NB4 (cell line): ENCODE results near the gene IFT57.

Experiments
- CTCF ChIP-seq: IDR thresholded peaks from one replicate; pipeline ENCODE4 v1.5.1; 2012; ENCODE audit warnings: low read depth, low read length
- POLR2A ChIP-seq: IDR thresholded peaks from 2 replicates; pipeline ENCODE4 v1.6.1; 2011; ENCODE audit warnings: mild to moderate bottlenecking; ENCODE audit not compliant: insufficient read length; ENCODE audit errors: extremely low read depth

- TF ChIP-seq POLR2A (no peak), CTCF (no peak)
Observed at GRCh38 chr3:108150200-108150599, 72.0 kb downstream of the IFT57 start.
